Hematopoietic multipotent progenitor cell (in vitro differentiated cells): ENCODE results near the gene PTGIS. TPM values are rescaled to one million over a fixed set of nuclear protein-coding genes. Genes with fewer than 3 reads are reported as not detected.

Experiments used
- total RNA-seq: library from RNA; depleted of rRNA; stranded (reverse); fragments of >200 nt; gene quantifications from one replicate; pipeline ENCODE4 v1.2.3, GENCODE V29; 2012

The PTGIS gene
- total RNA-seq, 1 donor, result not detected

Other genes with a start within 250 kb of the PTGIS start
- gene KCNB1, start 85.5 kb downstream of the PTGIS start, total RNA-seq, result under 0.01 TPM
- 12.4 TPM for gene B4GALT5, start 145.7 kb upstream of the PTGIS start, total RNA-seq
- 21.8 TPM for gene SLC9A8, start 244.7 kb upstream of the PTGIS start, total RNA-seq